T1000 (cell line): Measurements from ENCODE around the gene TSPY1.
"Not testable (repeated sequence)": the region's sequence is repeated elsewhere in the genome, so short reads cannot be mapped to it uniquely, and the experiment has no call there.

Experiments used
- DNase-seq: peaks from one replicate; lab custom pipeline; 2025; ENCODE audit warnings: mixed read lengths; lab: John Stamatoyannopoulos, UW

The TSPY1 gene

GRCh38 chrY:9466655-9467054, at the start of gene TSPY1:
TSS of gene TSPY1 (plus strand) at chrY:9466955. CDS start at chrY:9467001, 46 bp downstream.
- DNase-seq: not testable (repeated sequence)

DNA sequence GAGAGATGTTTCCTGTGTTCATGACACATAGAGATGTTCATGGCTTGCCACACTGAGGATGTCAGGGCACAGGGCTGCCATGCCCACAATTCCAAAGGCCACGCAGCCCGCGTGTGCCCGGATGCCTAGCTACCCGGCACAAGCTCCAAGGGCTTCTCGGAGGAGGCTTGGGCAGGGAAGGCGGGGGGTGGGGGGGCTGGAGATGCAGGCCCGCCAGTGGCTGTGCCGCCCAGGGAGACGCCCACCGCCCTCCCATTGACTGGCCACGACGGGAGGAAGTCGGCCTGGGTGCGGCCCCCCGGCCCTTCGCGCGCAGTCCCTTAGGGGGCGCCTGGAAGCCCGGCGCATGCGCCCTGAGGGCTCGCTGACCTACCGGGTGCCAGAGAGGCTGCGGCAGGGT, 20.2 kb downstream of the TSPY1 start, which contains the start of gene TSPY9:
Gene TSPY9, plus strand, starts transcription at position 301 of the 400 bp plus-strand sequence. Its CDS starts 46 bp downstream, at position 347.
- not testable (repeated sequence) for DNase-seq

- DNase-seq: not testable (repeated sequence)
Observed at GRCh38 chrY:9504396-9504795, 37.6 kb downstream of the TSPY1 start.

DNA sequence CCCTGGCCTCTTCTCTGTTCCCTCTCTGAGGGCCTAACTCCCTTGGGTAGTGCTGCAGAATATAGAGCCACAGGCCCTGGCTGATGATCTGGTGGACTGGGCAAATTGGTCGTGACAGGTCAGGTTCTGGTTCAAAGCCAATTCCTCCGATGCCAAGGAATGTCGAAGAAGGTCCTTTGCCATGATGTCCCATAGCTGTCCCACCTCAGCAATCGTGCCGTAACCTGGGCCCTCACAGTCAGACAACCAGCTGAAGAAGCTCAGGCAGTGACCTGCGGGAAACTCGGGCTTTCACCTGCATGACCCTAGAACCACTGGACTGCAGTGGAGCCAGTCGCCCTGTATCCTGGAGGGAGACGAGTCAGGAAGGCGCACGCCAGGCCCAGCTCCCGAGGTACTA, 49.5 kb downstream of the TSPY1 start:
- DNase-seq: not testable (repeated sequence)
